Ascending aorta (tissue), 2 donors: Measurements from ENCODE around the gene HIGD1A. TPM values are rescaled to one million over a fixed set of nuclear protein-coding genes. Genes with fewer than 3 reads are reported as not detected.

Experiments used
- DNase-seq, 2 donors: peaks; one replicate each; pipeline ENCODE4 v3.0.0-alpha.2; 2019; ENCODE audit warnings: low spot score in 2 of 2
- H3K27ac ChIP-seq, 2 donors: fragments of 200-600 bp; sonication (generic); one replicate each; pipeline ENCODE4 v1.5.1; 2016 to 2017; ENCODE audit warnings: mild to moderate bottlenecking in 1 of 2
- H3K27me3 ChIP-seq: fragments of 200-600 bp; sonication (generic); one replicate; pipeline ENCODE4 v1.5.1; 2017
- H3K36me3 ChIP-seq, 2 donors: fragments of 200-600 bp; sonication (generic); one replicate each; pipeline ENCODE4 v1.5.1; 2016
- H3K4me1 ChIP-seq, 2 donors: fragments of 200-600 bp; sonication (generic); one replicate each; pipeline ENCODE4 v1.5.1; 2016 to 2017; ENCODE audit warnings: mild to moderate bottlenecking in 1 of 2
- H3K4me3 ChIP-seq, 2 donors: fragments of 200-600 bp; sonication (generic); one replicate each; pipeline ENCODE4 v1.5.1; 2016 to 2017; ENCODE audit warnings: mild to moderate bottlenecking in 1 of 2
- H3K9me3 ChIP-seq, 2 donors: fragments of 200-600 bp; sonication (generic); one replicate each; pipeline ENCODE4 v1.5.1; 2016
- intact Hi-C: fragments of 100-400 bp; cut with DNase I; formaldehyde crosslinking; loops from one replicate; pipeline ENCODE4 v1.15.1; 2023
- total RNA-seq: library from RNA; depleted of rRNA; stranded (reverse); fragments of >200 nt; gene quantifications from one replicate; pipeline ENCODE4 v1.1.0, GENCODE V29; 2016
- TF ChIP-seq, protein P1 (sequence below), 3 experiments: fragments of 200-600 bp in 2 of 3; fragments of 450-650 bp in 1 of 3; sonication (generic) in 2 of 3; IDR thresholded peaks; one replicate each; pipeline ENCODE4 v1.5.1; 2016 to 2019; ENCODE audit warnings: antibody characterized with exemption in 3 of 3, mild to moderate bottlenecking in 1 of 3, moderate library complexity in 1 of 3

The HIGD1A gene
- total RNA-seq, 1 donor from 2014 or later, result 109 TPM

DNA sequence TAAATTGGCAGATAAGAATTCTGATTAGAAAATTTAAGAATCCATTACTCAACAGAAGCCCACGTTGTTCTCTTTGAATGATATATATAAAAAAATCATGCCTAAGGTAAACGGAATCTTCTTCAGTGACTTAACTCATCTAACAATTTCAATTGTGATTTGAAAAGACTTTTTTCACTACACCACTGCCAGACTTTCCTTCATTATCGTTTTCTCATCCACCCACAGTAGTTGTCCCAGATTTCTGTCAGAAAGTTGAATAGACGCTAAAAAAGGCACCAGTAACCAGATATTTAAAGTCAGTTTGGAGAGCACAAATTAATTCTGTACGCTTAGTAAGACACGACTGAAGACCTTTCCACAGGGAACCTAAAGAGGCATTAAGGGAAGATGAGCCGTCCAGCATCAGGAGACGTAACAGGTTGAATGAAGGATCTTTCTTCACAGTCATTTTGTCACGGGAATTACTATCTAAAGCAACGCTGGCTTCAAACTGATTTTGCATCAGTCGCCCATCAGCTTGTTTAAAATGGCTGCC lies 1.3 kb downstream of the HIGD1A start:
- intact Hi-C loops, result no loop called here
- H3K4me1 ChIP-seq, result peaks cover 0 to 34% of the 10 kb centered on the region in 2 donors

GRCh38 chr3:42801784-42802183 lies 2.5 kb downstream of the HIGD1A start:
- Histone ChIP-seq H3K4me1 (peaks cover 0 to 34% of the 10 kb centered on the region in 2 donors), H3K36me3 (no peaks in the 10 kb centered on the region), H3K27me3 (no peaks in the 10 kb centered on the region), H3K27ac (no peak overlapping the region), H3K9me3 (no peaks in the 10 kb centered on the region), H3K4me3 (no peak overlapping the region)
- TF ChIP-seq, protein P1, sequence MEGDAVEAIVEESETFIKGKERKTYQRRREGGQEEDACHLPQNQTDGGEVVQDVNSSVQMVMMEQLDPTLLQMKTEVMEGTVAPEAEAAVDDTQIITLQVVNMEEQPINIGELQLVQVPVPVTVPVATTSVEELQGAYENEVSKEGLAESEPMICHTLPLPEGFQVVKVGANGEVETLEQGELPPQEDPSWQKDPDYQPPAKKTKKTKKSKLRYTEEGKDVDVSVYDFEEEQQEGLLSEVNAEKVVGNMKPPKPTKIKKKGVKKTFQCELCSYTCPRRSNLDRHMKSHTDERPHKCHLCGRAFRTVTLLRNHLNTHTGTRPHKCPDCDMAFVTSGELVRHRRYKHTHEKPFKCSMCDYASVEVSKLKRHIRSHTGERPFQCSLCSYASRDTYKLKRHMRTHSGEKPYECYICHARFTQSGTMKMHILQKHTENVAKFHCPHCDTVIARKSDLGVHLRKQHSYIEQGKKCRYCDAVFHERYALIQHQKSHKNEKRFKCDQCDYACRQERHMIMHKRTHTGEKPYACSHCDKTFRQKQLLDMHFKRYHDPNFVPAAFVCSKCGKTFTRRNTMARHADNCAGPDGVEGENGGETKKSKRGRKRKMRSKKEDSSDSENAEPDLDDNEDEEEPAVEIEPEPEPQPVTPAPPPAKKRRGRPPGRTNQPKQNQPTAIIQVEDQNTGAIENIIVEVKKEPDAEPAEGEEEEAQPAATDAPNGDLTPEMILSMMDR (IDR thresholded peaks at IDR 0.05), result no peak
- intact Hi-C loops, result no loop called here
- no peak for DNase-seq

More for the DNA sequence above, 1.3 kb downstream of the HIGD1A start:
- Histone ChIP-seq H3K4me3 (peak overlapping the region; percentile 74 to 85), H3K27ac (peak overlapping the region; percentile 96 to 97), H3K36me3 (no peaks in the 10 kb centered on the region), H3K9me3 (no peaks in the 10 kb centered on the region), H3K27me3 (no peaks in the 10 kb centered on the region)
- TF ChIP-seq, protein P1 (IDR thresholded peaks at IDR 0.05), result no peak
- DNase-seq, result no peak

DNA sequence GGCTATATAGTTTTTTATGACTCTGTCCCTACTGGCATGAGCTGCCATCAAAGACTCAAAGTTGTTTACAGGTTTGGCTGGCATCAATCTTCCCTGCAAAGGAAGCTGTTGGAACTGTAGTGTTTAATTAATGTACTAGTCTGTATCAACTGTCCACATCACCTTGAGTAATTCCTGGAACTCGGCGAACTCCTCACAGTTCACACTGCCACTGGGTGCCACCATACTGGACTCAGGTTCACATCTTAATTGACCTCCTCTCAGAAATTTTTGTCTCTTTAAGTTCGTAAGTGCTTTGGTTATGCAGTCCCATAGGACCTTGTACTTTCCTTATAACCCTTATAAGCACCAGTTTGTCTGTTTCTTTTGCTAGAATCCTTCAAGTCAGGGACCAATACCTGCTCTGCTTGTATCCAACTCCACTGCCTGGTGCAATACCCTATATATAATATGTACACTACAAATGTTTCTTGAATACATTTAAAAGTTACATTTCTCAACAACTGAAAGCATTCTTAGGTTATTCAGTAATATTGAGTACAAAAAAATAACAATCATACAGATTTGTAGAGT lies 3.2 kb downstream of the HIGD1A start:
- H3K27me3 ChIP-seq, result no peaks in the 10 kb centered on the region
- no peaks in the 10 kb centered on the region for H3K36me3 ChIP-seq
- no peaks in the 10 kb centered on the region for H3K9me3 ChIP-seq
- H3K27ac ChIP-seq, result no peak overlapping the region
- no peak for DNase-seq
- no peak overlapping the region for H3K4me3 ChIP-seq
- peaks cover 0 to 34% of the 10 kb centered on the region in 2 donors for H3K4me1 ChIP-seq
- TF ChIP-seq, protein P1 (IDR thresholded peaks at IDR 0.05), result no peak
- intact Hi-C loops, result no loop called here

DNA sequence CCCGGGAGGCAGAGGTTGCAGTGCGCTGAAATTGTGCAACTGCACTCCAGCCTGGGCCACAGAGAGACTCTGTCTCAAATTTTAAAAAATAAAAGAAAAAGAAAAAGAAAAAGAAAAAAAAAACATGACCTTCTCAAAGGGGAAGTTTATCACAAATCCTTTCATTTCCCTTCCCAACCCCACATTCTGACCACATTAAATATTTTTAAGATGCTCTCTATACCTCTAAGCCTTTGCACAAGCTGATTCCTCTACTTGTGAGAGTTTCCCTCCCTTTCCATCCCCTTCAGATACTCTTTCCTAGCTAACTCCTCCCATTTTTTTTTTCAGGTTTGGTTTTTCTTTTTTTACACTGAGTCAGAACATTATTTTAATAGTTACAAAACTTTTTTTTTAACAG lies 4.0 kb downstream of the HIGD1A start:
- Histone ChIP-seq H3K4me3 (no peak overlapping the region), H3K4me1 (peaks cover 0 to 33% of the 10 kb centered on the region in 2 donors), H3K27ac (no peak overlapping the region), H3K36me3 (no peaks in the 10 kb centered on the region), H3K9me3 (no peaks in the 10 kb centered on the region), H3K27me3 (no peaks in the 10 kb centered on the region)
- DNase-seq, result no peak
- TF ChIP-seq, protein P1 (IDR thresholded peaks at IDR 0.05), result no peak
- intact Hi-C loops, result no loop called here

DNA sequence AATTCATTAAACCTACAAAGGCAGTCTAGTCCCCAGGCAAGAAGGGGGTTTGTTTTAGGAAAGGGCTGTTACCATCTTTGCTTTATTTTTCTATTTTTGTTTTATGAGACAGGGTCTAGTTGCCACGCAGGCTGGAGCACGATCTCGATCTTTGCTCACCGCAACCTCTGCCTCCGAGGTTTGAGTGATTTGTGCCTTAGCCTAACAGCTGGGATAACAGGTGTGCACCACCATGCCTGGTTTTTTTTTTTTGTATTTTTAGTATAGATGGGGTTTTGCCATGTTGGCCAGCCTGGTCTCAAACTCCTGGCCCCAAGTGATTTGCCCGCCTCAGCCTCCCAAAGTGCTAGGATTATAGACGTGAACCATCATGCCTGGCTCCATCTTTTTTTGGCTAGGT lies 4.9 kb downstream of the HIGD1A start:
- intact Hi-C loops, result no loop called here
- Histone ChIP-seq H3K36me3 (no peaks in the 10 kb centered on the region), H3K4me3 (no peak overlapping the region), H3K27ac (no peak overlapping the region), H3K27me3 (no peaks in the 10 kb centered on the region), H3K4me1 (peaks cover 0 to 30% of the 10 kb centered on the region in 2 donors), H3K9me3 (no peaks in the 10 kb centered on the region)
- DNase-seq, result no peak
- TF ChIP-seq, protein P1 (IDR thresholded peaks at IDR 0.05), result no peak
